Gastrocnemius medialis (tissue), 4 donors: ENCODE results near the gene IGSF6. TPM values are rescaled to one million over a fixed set of nuclear protein-coding genes. Genes with fewer than 3 reads are reported as not detected.

ENCODE experiments used
- ATAC-seq, 2 donors: fragments of 150-250 bp; one replicate each; pipeline ENCODE4 v1.9.1; 2016
- DNase-seq, 2 donors: peaks; one replicate each; pipeline ENCODE4 v3.0.0-alpha.2; 2019
- H3K27ac ChIP-seq, 4 donors: fragments of 200-600 bp; sonication (generic); 1 replicate in 1 of 4; 2 replicates in 3 of 4; pipeline ENCODE4 v1.5.1; 2016 to 2018; ENCODE audit warnings: mild to moderate bottlenecking in 2 of 4, moderate library complexity in 1 of 4
- H3K27me3 ChIP-seq, 3 donors: fragments of 200-600 bp; sonication (generic) in 2 of 3; 1 replicate in 1 of 3; 2 replicates in 2 of 3; pipeline versions ENCODE4 v1.5.1 to v1.6.0; 2016 to 2019; ENCODE audit warnings: mild to moderate bottlenecking in 1 of 3, moderate library complexity in 1 of 3
- H3K36me3 ChIP-seq, 2 donors: fragments of 200-600 bp; sonication (generic) in 1 of 2; one replicate each; pipeline ENCODE4 v1.5.1; 2017 to 2018
- H3K4me1 ChIP-seq, 2 donors: fragments of 200-600 bp; sonication (generic) in 1 of 2; one replicate each; pipeline ENCODE4 v1.5.1; 2016 to 2017; ENCODE audit warnings: mild to moderate bottlenecking in 2 of 2
- H3K4me3 ChIP-seq, 4 donors: fragments of 200-600 bp; sonication (generic) in 3 of 4; 1 replicate in 1 of 4; 2 replicates in 3 of 4; pipeline ENCODE4 v1.5.1; 2016 to 2019; ENCODE audit warnings: mild to moderate bottlenecking in 2 of 4
- H3K9me3 ChIP-seq, 3 donors: fragments of 200-600 bp; sonication (generic) in 2 of 3; 1 replicate in 1 of 3; 2 replicates in 2 of 3; pipeline ENCODE4 v1.5.1; 2016 to 2019
- POLR2A ChIP-seq, 2 donors: fragments of 450-650 bp; IDR thresholded peaks; one replicate each; pipeline ENCODE4 v1.6.1; 2017; ENCODE audit warnings: antibody characterized with exemption in 2 of 2, mild to moderate bottlenecking in 2 of 2, moderate library complexity in 2 of 2
- in situ Hi-C, 4 donors: fragments of 200-750 bp; cut with MboI; loops; one replicate each; pipeline versions ENCODE4 v1.15.0 to v1.8.0; 2017; ENCODE audit warnings: low sequenced_read_pairs in 4 of 4
- intact Hi-C: fragments of 100-400 bp; cut with DNase I; formaldehyde crosslinking; loops from one replicate; pipeline ENCODE4 v1.15.1; 2023; ENCODE audit warnings: low total_unique reads
- total RNA-seq, 4 donors: library from RNA; depleted of rRNA; stranded (reverse); fragments of >200 nt; gene quantifications; one replicate each; pipeline versions ENCODE4 v1.1.0 to v1.2.3, GENCODE V29; 2016
- TF ChIP-seq, protein P1 (sequence below), 5 experiments: fragments of 450-650 bp in 3 of 5; fragments of 200-600 bp in 2 of 5; sonication (generic) in 2 of 5; IDR thresholded peaks in 4 of 5; conservative IDR thresholded peaks in 1 of 5; 1 replicate in 4 of 5; 2 replicates in 1 of 5; pipeline ENCODE4 v1.5.1; 2016 to 2019; ENCODE audit warnings: antibody characterized with exemption in 5 of 5, mild to moderate bottlenecking in 3 of 5, moderate library complexity in 3 of 5

IGSF6 gene
- total RNA-seq, 4 donors from 2014 or later = 0.10 to 0.60 (median 0.39) TPM

DNA sequence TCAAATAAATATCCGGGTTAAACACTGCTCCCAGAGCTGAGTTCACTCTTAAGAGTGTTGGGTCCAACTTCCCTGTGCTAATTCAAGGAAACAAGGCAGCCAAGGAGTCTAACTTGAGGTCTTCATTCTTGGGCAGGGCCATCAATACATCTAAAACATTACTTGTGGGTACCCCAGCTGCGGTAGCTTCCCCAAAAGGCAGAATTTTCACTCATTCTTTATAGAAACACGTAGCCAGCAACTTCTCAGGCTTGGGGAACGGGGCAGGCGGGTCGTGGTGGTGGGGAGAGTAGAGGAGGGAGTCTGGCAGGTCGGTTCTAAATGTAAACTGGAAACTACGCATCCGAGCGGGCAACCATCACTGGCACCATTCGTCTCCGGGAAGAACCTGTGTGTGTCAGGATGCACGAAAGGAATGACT, 53.7 kb downstream of the IGSF6 start:
- H3K36me3 ChIP-seq = no peaks in the 10 kb centered on the region
- H3K27me3 ChIP-seq = no peaks in the 10 kb centered on the region
- intact Hi-C loops (loop anchor here (1.0 to 10.0 kb wide), 3 partner anchors 13 to 1546 kb away; partner anchors contain the start of gene USP31), in situ Hi-C loops (loop anchor here in 2 of 4 donors (10.0 to 25.0 kb wide), 2 partner anchors 46 to 114 kb away; no protein-coding TSS in a partner anchor)
- DNase-seq (peak in 1 of 2 donors; percentile 8), ATAC-seq (peak; percentile 6 to 24)
- no peaks in the 10 kb centered on the region for H3K9me3 ChIP-seq
- peaks cover 29 to 38% of the 10 kb centered on the region in 2 donors for H3K4me1 ChIP-seq
- TF ChIP-seq, protein P1, sequence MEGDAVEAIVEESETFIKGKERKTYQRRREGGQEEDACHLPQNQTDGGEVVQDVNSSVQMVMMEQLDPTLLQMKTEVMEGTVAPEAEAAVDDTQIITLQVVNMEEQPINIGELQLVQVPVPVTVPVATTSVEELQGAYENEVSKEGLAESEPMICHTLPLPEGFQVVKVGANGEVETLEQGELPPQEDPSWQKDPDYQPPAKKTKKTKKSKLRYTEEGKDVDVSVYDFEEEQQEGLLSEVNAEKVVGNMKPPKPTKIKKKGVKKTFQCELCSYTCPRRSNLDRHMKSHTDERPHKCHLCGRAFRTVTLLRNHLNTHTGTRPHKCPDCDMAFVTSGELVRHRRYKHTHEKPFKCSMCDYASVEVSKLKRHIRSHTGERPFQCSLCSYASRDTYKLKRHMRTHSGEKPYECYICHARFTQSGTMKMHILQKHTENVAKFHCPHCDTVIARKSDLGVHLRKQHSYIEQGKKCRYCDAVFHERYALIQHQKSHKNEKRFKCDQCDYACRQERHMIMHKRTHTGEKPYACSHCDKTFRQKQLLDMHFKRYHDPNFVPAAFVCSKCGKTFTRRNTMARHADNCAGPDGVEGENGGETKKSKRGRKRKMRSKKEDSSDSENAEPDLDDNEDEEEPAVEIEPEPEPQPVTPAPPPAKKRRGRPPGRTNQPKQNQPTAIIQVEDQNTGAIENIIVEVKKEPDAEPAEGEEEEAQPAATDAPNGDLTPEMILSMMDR (IDR thresholded peaks at IDR 0.05 in 4 of 5, conservative IDR thresholded peaks at IDR 0.05 in 1 of 5) = no peak
- TF ChIP-seq POLR2A (IDR thresholded peaks at IDR 0.05) = no peak
- peak overlapping the region; percentile 62 to 92 (median 82) for H3K4me3 ChIP-seq
- peak overlapping the region; percentile 88 to 97 (median 90) for H3K27ac ChIP-seq

DNA sequence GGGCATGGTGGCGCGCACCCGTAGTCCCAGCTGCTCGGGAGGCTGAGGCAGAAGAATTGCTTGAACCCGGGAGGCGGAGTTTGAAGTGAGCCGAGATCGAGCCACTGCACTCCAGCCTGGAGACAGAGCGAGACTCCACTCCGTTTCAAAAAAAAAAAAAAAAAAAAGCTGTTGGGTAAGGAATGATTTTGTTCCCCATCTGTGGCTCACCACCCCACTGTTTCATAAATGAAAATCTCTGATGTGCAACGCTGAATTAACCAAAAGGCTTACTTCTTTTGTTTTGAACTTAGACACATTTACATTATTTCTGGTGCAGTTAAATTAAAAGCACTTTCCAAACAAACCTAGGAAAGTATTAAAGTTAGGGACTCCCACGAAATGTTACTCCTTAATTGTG, 54.2 kb downstream of the IGSF6 start:
- intact Hi-C loops = loop anchor here (5.0 to 10.0 kb wide), 2 partner anchors 44 to 1547 kb away; partner anchors contain the start of gene USP31

DNA sequence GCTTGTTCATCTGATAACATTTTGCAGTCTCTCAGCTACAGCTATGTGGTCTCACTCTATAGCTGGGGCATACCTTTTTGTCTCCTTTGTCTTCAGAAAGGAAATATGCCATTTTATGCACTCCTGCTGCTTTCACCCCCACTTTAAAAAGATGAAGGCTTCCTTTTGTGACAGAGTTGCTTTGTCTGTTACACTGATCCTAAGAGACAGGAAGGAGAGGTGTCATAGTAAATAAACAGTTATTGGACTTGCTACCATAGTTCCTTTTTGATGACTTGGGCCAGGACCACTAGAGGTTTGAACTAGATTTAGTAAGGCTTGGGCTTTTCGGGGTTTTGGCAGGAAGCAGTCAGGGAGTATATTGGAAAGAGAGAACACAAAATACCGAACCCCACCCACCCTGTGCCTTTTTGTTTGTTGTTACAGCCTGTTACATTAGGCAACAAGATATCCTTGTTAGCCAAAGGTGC, 54.8 kb downstream of the IGSF6 start:
- Histone ChIP-seq H3K4me3 (no peak overlapping the region), H3K36me3 (no peaks in the 10 kb centered on the region), H3K27me3 (no peaks in the 10 kb centered on the region), H3K27ac (no peak overlapping the region), H3K4me1 (peaks cover 25 to 28% of the 10 kb centered on the region in 2 donors), H3K9me3 (no peaks in the 10 kb centered on the region)
- ATAC-seq (no peak), DNase-seq (no peak)
- intact Hi-C loops = loop anchor here (5.0 to 10.0 kb wide), 2 partner anchors 45 to 1547 kb away; partner anchors contain the start of gene USP31
- TF ChIP-seq, protein P1 (IDR thresholded peaks at IDR 0.05 in 4 of 5, conservative IDR thresholded peaks at IDR 0.05 in 1 of 5) = no peak
- TF ChIP-seq POLR2A (IDR thresholded peaks at IDR 0.05) = no peak
- in situ Hi-C loops = loop anchor here in 2 of 4 donors (10.0 to 25.0 kb wide), 2 partner anchors 47 to 115 kb away; no protein-coding TSS in a partner anchor

More for the DNA sequence above, 54.2 kb downstream of the IGSF6 start:
- no peaks in the 10 kb centered on the region for H3K36me3 ChIP-seq
- peak overlapping the region; percentile 62 to 92 (median 82) for H3K4me3 ChIP-seq
- no peaks in the 10 kb centered on the region for H3K27me3 ChIP-seq
- no peaks in the 10 kb centered on the region for H3K9me3 ChIP-seq
- ATAC-seq (no peak), DNase-seq (no peak)
- peaks cover 29 to 33% of the 10 kb centered on the region in 2 donors for H3K4me1 ChIP-seq
- peak overlapping the region; percentile 88 to 97 (median 90) for H3K27ac ChIP-seq
- in situ Hi-C loops = loop anchor here in 2 of 4 donors (10.0 to 25.0 kb wide), 2 partner anchors 47 to 114 kb away; no protein-coding TSS in a partner anchor
- TF ChIP-seq, protein P1 (IDR thresholded peaks at IDR 0.05 in 4 of 5, conservative IDR thresholded peaks at IDR 0.05 in 1 of 5) = no peak
- TF ChIP-seq POLR2A (IDR thresholded peaks at IDR 0.05) = no peak

DNA sequence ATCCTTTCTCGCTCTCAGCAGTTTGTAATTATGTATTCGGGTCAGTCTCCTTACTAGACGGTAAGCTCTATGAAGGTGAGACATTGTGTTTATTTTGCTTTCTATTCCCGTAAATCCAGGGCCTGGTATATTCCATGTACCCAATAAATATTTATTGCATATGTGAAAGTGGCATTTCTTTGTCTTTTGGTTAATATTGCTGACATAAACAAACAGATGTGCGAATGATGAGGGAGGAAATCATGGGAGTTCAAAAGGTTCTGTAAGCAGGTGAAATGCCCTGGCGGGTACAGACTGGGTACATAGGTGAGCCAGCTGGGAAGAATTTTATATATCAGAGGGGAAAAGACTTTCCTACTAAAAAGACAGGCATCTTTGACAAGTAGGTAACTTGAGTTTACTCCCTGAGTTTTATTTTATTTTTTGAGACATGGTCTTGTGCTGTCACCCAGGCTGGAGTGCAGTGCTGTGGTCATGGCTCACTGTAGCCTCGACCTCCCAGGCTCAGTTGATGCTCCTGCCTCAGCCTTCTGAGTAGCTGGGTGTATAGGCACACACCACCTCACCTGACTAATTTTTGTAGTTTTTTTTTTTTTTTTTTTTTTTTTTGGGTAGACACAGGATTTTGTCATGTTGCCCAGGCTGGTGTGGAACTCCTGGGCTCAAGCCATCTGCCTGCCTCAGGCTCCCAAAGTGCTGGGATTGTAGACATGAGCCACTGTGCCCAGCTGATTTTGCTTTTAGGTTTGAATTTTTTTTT, 58.7 kb downstream of the IGSF6 start:
- no peak for DNase-seq
- Histone ChIP-seq H3K27me3 (no peaks in the 10 kb centered on the region), H3K4me1 (peaks cover 3 to 5% of the 10 kb centered on the region in 2 donors), H3K36me3 (no peaks in the 10 kb centered on the region), H3K9me3 (no peaks in the 10 kb centered on the region), H3K4me3 (no peak overlapping the region), H3K27ac (no peak overlapping the region)
- TF ChIP-seq, protein P1 (IDR thresholded peaks at IDR 0.05 in 4 of 5, conservative IDR thresholded peaks at IDR 0.05 in 1 of 5) = no peak
- no peak for TF ChIP-seq POLR2A (IDR thresholded peaks at IDR 0.05)
- no peak for ATAC-seq
- in situ Hi-C loops (loop anchor here in 2 of 4 donors (10.0 to 25.0 kb wide), 2 partner anchors 51 to 119 kb away; no protein-coding TSS in a partner anchor), intact Hi-C loops (loop anchor here (10.0 kb wide), 1 partner anchor 1551 kb away; the partner anchor contains the start of gene USP31)
